Motor neuron (in vitro differentiated cells): ENCODE measurements around the gene CFI. TPM values are rescaled to one million over a fixed set of nuclear protein-coding genes. Genes with fewer than 3 reads are reported as not detected.

Source experiments
- ATAC-seq, 8 experiments: fragments of 200-7000 bp; cut with Tn5 transposase; replicated peaks in 6 of 8; 2 replicates each; pipeline ENCODE4 v1.8.0; 2021; ENCODE audit warnings: mild to moderate bottlenecking in 8 of 8, moderate library complexity in 8 of 8
- H3K27ac ChIP-seq, 2 donors: fragments of 250-450 bp; sonication (Bioruptor Pico); 2 replicates each; pipeline ENCODE4 v1.9.0; 2021; ENCODE audit warnings: antibody characterized with exemption in 2 of 2, mild to moderate bottlenecking in 2 of 2, moderate library complexity in 1 of 2
- H3K4me1 ChIP-seq, 2 donors: fragments of 250-450 bp; sonication (Bioruptor Pico); replicated peaks in 1 of 2; 2 replicates each; pipeline ENCODE4 v1.6.1; 2021; ENCODE audit warnings: antibody characterized with exemption in 2 of 2, mild to moderate bottlenecking in 2 of 2, moderate library complexity in 1 of 2
- H3K4me3 ChIP-seq, 5 donors: fragments of 250-450 bp; sonication (Bioruptor Pico); 2 replicates each; pipeline ENCODE4 v1.9.0; 2021; ENCODE audit warnings: antibody characterized with exemption in 5 of 5, mild to moderate bottlenecking in 5 of 5, moderate library complexity in 4 of 5
- WGBS, 10 experiments: fragments of 450-650 bp; shearing (Covaris generic); methylation state at CpG; one replicate each; pipeline ENCODE4 v1.0.0; 2022; 5-methylcytosine and 5-hydroxymethylcytosine counted together
- in situ Hi-C, 9 experiments: fragments of 400-800 bp; cut with MboI; loops; one replicate each; pipeline ENCODE4 v1.15.0; 2021; ENCODE audit warnings: low sequenced_read_pairs in 9 of 9, low pct_unique_long_range_greater_than_20kb in 2 of 9; ENCODE audit not compliant: unreplicated experiment in 9 of 9
- total RNA-seq, 8 experiments: library from RNA; unstranded; fragments of 300-600 nt; gene quantifications; 2 replicates each; pipeline versions ENCODE4 v1.2.3 to v1.2.4, GENCODE V29; 2022

Gene CFI
- total RNA-seq, 8 experiments from 2014 or later: 0.14 to 242 (median 7.5) TPM; not detected in 1

DNA sequence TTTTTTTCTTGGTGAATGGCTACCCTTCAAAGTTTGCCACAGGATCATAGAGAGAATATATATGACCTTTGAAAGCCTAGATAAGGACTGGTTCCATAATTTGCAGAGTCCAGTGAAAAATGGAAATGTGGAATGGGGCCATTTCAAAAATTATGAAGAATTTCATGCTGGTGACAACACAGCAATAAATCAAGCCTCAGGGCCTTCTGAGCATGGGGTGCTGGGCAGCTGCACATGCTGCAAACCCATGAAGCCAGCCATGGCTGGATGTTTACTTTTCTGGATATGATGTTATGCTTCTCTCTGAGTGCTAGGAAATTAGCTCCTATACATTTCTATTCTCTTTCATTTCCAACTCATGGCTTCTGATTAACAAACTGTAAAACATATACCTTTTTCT lies 56.0 kb downstream of the CFI start:
- H3K4me3 ChIP-seq: no peak overlapping the region
- H3K27ac ChIP-seq: no peak overlapping the region
- ATAC-seq: no peak
- no peaks in the 10 kb centered on the region for H3K4me1 ChIP-seq
- in situ Hi-C loops: no loop called here

DNA sequence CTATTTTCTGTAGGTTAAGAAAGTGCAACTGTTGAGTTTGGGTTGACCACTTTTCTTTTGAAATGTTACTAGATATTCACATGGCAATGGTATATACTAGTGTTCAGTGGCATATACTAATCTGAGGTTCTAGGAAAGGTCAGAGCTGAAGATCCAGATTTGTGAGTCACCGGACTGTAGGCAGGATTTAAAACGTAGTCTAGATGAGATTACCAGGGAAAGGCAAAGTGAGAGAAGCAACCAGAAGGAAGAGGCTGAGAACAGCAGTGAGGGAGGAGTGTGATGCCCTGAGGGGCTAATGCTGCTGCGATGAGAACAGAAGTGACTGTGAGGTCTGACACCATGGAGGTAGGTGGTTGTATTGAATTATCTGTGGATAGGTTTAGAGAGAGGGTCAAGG lies 62.3 kb downstream of the CFI start:
- H3K4me1 ChIP-seq: no peaks in the 10 kb centered on the region
- no peak overlapping the region for H3K27ac ChIP-seq
- 25 to 100% (median 83%) methylated on average over 2 to 3 of the region's 3 CpGs; no CpG with 5 or more reads in 4 of the 10 experiments for WGBS, 10 experiments
- ATAC-seq: no peak
- H3K4me3 ChIP-seq: no peak overlapping the region
- in situ Hi-C loops: no loop called here

DNA sequence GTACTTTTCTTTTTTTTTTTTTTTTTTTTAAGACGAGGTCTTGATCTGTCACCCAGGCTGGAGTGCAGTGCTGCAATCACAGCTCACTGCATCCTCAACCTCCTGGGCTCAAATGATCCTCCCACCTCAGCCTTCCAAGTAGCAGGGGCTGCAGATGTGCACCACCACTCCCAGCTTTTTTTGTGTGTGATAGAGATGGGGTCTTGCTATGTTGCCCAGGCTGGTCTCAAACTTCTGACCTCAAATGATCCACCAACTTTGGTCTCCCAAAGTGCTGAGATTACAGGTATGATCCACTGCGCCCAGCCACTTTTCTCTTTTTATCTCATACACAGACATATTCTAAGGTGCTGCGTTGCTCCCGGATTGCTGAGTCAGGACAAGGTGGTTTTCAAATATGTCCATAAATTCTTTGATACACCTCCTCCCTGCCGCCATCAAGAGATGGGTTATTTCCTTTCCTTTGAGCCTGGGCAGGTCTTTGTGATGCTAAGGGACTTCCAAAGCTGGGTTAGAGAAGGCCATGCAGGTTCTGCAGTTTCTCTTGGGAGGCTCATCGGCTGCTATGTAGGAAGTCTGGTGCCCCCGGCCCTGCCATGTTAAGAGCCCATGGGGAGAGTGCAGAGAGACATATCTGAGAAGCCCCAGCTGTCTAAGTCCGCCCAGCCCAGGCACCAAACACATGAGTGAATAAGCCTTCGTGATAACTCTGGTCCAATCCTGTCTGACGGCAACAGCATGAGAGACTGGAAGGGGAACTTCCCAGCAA lies 63.5 kb downstream of the CFI start:
- Histone ChIP-seq H3K27ac (no peak overlapping the region), H3K4me1 (no peaks in the 10 kb centered on the region), H3K4me3 (no peak overlapping the region)
- in situ Hi-C loops: no loop called here
- ATAC-seq: no peak
- WGBS, 10 experiments: 0 to 100% (median 82%) methylated on average over 1 to 6 of the region's 10 CpGs; no CpG with 5 or more reads in 1 of the 10 experiments

DNA sequence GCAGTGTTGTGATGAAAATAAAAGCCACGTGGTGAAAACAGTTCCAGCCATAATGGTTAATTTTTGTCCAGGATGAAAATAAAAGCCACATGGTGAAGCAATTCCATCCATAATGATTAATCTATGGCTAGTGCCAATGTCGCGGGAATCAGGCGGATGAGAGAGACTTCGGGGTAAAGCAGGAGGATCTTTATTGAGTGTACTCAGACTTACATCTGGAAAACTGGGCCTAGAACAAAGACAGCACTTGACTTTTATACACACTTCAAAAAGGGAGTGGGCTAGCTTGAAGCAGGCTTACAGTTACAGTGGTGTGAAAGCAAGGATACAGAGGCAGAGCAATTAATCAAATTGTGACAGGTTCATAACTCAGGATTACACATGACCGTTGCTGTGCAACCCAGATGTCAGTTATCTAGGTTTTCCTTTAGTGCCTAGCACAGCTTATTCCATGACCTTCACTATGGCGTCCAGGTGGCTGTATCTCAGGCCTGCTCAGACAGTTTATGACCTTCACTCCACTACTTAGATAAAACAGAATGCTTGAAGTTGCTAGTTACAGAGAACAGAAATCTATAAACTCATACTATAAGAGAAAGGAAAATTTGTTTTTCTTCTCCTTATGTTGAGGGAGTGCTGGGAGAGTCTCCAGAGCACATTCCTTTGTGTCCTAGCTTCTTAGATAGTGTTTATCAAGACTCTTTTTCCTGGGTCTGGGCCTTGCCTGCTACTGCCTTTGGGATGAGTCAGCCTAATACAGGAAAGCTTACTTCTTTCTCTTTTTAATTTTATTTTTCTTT lies 66.0 kb downstream of the CFI start:
- WGBS, 10 experiments: 42 to 90% (median 65%) methylated on average over 1 to 7 of the region's 7 CpGs
- in situ Hi-C loops: no loop called here
- H3K4me1 ChIP-seq: no peaks in the 10 kb centered on the region
- no peak overlapping the region for H3K27ac ChIP-seq
- H3K4me3 ChIP-seq: no peak overlapping the region
- no peak for ATAC-seq

DNA sequence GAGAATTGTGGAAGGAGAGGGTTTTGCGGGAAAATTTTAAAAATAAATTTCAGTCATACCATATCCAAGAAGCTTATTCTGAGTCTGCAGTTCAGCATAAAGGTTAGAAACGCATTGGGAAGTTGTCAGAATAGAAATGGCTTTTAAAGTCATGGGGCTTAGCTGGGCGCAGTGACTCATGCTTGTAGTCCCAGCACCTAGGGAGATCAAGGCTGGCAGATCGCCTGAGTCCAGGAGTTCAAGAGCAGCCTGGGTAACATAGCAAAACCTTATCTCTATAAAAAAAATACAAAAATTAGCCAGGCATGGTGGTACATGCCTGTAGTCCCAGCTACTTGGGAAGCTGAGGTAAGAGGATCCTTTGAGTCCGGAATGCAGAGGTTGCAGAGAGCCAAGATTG lies 68.1 kb downstream of the CFI start:
- Histone ChIP-seq H3K4me3 (no peak overlapping the region), H3K27ac (no peak overlapping the region), H3K4me1 (peaks cover 0 to 3% of the 10 kb centered on the region in 2 donors)
- ATAC-seq: no peak
- in situ Hi-C loops: no loop called here
- WGBS, 10 experiments: 45 to 100% (median 85%) methylated on average over 1 to 5 of the region's 5 CpGs

DNA sequence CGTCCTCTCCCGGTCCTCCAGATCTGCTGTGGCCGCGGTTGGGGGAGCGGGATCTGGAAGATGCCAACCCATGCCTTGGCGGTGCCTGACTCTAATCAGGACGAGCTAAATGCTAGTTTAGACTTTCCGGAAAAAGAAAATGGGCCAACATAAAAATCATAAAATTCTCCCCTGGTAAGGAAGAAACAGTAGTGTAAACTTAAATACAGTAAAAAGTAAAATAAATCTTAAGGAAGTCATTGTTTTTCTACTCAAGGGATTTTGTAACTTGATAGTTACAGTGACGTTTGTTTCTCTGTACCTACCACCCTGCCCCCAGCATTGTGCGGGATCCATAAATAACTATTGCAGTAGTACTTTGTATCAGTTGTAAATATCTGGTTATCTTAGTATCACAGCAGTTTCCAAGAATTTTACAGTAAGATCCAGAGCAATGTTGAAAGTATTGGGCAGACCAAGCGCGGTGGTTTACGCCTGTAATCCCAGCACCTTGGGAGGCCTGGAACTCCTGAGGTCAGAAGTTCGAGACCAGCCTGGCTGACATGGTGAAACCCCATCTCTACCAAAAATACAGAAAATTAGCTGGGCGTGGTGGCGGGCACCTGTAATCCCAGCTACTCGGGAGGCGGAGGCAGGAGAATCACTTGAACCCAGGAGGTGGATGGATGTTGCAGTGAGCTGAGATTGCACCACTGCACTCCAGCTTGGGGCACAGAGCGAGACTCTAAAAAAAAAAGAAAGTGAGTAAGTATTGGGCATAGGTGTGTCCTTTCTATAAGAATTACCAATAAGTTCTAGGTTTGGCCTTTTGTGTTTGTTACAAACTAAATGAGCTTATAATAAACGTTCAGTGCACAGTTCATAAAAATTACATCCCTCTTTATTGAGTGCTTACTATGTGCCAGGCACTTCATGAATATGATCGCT lies 70.9 kb downstream of the CFI start:
- in situ Hi-C loops: no loop called here
- Histone ChIP-seq H3K4me3 (peak overlapping the region; percentile 83 to 96 (median 90)), H3K4me1 (peaks cover 5 to 11% of the 10 kb centered on the region in 2 donors), H3K27ac (no peak overlapping the region)
- ATAC-seq: no peak
- WGBS, 10 experiments: 54 to 87% (median 68%) methylated on average over 2 to 14 of the region's 21 CpGs; no CpG with 5 or more reads in 1 of the 10 experiments

DNA sequence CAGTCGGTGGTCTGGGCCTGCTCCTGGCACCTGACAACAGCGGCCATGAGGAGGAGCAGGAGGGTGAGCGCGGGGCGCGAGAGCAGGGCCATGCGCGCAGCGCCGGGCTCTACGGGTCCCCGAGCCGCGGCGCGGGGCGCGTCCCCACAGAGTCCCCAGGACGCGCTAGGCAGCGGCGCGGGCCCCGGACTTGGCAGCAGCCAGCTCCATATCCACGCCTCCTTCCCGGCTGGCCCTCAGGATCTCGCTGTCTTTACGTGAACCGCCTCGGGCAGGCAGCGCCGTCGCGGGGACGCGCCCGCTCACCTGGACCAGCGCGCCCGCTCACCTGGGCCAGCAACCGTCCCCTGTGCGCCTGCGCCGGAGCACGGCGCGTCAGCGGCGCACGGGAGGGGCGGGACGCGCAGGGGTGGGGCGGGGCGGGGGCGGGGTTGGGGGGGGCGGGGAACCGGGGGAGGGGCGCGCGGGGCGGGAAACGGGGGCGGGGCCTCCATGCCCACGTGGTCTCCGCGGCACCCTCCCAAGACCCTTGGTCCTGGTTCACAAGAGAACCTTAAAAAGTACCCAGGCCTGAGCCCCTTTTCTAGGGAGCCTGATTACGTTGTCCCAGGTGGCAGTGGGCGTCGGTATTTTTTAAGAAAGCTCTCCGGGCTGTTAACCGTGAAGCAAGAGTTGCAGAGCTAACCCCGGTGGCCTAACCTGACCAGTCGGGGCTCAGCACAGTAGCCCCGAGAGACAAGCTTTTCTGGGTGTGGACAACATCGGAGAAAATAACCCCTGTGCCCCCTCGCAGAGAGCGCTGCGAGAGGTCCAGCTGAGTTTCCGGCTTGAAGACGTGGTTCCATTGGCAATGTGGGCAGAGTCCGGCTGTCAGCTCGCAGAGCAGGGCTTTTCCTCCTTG lies 71.8 kb downstream of the CFI start, which contains the start of gene PLA2G12A:
Gene PLA2G12A, minus strand, starts transcription at position 353 of the 901 bp plus-strand sequence. Its CDS starts 261 bp downstream, at position 92.
- 0 to 4% (median 1%) methylated on average over 4 to 9 of the region's 83 CpGs; no CpG with 5 or more reads in 4 of the 10 experiments for WGBS, 10 experiments
- Histone ChIP-seq H3K4me1 (peaks cover 5 to 11% of the 10 kb centered on the region in 2 donors), H3K27ac (no peak within 1 kb of the TSS), H3K4me3 (peak within 1 kb of the TSS; percentile 83 to 96 (median 90))
- ATAC-seq: peak; percentile 80 to 90 (median 88)
- in situ Hi-C loops: no loop called here

DNA sequence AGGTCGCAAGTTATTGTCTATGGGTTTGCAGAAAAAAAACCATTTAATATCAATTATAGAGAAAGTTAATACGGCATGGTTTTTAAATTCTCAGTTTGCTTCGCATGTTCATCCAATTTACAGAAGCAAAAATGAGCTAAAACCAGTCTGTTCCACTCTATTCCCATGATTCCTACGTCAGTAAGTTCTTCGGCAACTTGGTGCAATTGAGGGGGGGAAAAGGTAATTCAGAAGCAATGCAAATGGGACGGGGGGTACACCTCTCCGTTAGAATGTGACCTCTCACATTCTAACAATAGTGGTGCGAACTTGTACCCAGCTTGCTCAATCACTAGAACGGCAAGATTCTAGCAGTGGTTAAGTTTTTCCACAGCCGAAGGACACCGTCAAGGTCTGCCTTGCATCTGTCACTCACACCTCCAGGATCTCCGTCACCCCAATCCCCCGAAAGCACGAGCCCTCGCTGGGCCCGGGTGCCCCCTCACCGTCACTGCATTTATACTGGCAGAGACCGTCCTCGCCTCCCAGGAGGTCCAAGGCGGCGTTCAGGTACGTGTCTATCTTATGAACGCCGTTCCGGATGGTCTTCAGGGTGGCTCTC lies 72.6 kb downstream of the CFI start:
- H3K27ac ChIP-seq: no peak overlapping the region
- ATAC-seq: peak in 2 of 8 experiments; percentile 12 to 21
- in situ Hi-C loops: no loop called here
- peaks cover 5 to 11% of the 10 kb centered on the region in 2 donors for H3K4me1 ChIP-seq
- 0 to 50% (median 4%) methylated on average over 2 to 13 of the region's 25 CpGs for WGBS, 10 experiments
- peak overlapping the region; percentile 83 to 96 (median 90) for H3K4me3 ChIP-seq

DNA sequence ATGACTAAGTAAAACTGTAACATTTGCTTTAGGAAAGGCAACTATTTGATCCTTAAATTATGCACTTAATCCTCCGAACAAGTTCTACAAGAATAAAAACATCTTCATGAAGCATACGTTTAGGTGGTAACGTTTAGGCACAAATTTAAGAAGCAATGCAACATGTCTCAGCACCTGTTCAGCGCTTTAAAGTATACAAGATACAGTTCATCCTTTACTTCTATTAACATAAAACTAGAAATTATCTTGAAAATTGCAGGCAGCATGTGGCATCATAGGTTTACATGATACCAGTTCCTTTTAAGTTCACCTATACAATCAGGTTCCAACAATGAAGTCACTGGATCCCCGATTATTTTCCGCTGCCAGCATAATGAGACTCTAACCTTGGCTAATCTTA lies 73.4 kb downstream of the CFI start:
- peak overlapping the region; percentile 83 to 96 (median 90) for H3K4me3 ChIP-seq
- WGBS, 10 experiments: 51 to 96% (median 80%) methylated on average over 3 to 6 of the region's 6 CpGs

DNA sequence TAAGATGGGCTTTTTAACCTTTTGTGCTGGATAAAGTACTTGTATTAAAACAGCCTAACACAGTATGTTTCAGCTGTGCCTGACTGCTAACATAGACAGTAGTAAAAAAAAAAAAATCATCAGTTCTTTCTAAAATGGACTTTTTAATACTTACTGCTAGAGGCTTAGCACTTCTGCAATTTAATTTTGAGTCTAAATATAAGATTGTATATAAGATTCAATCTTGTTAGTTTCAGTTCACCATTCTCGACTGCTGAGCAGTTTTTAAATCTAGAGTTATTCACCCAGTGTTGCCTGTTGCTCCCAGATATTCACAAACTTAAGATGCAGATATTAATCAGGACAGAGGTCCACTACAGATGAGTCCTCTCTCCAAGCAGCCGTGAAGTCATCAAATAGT lies 78.7 kb downstream of the CFI start:
- H3K4me3 ChIP-seq: no peak overlapping the region
- H3K4me1 ChIP-seq: peaks cover 1 to 2% of the 10 kb centered on the region in 2 donors
- in situ Hi-C loops: loop anchor here in 1 of 9 experiments (25.0 kb wide), 1 partner anchor 239 kb away; no protein-coding TSS in a partner anchor
- no peak for ATAC-seq
- H3K27ac ChIP-seq: no peak overlapping the region
- WGBS, 10 experiments: 50 to 100% (median 98%) methylated on average over 1 to 2 of the region's 2 CpGs; no CpG with 5 or more reads in 2 of the 10 experiments

More for the DNA sequence above, 73.4 kb downstream of the CFI start:
- peaks cover 5 to 11% of the 10 kb centered on the region in 2 donors for H3K4me1 ChIP-seq
- no peak for ATAC-seq
- H3K27ac ChIP-seq: no peak overlapping the region
- in situ Hi-C loops: no loop called here

DNA sequence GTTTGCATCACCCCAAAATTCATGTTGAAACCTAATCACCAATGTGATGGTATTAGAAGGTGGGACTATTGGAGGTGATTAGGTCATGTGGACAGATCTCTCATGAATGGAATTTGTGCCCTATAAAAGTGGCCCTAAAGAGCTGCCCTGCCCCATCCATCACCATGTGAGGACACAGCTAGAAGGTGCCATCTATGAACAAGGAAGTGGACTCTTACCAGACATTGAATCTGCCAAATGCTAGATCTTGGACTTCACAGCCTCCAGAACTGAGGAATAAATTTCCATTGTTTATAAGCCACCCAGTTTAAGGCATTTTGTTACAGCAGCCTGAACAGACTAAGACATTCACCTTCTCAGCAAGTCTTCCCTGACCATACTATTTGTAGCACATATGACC lies 79.4 kb downstream of the CFI start:
- ATAC-seq: no peak
- in situ Hi-C loops: loop anchor here in 1 of 9 experiments (25.0 kb wide), 1 partner anchor 240 kb away; no protein-coding TSS in a partner anchor
- Histone ChIP-seq H3K4me3 (no peak overlapping the region), H3K4me1 (no peaks in the 10 kb centered on the region), H3K27ac (no peak overlapping the region)
